WERI-Rb-1 (cell line): ENCODE measurements around the gene TSPEAR.
A peak's percentile ranks its signal among the peaks of the same experiment; 100 is the strongest.

Source experiments
- DNase-seq: peaks from one replicate; pipeline ENCODE4 v3.0.0-alpha.2; 2020
- H3K27ac ChIP-seq: fragments of 250-450 bp; sonication (Bioruptor Pico); 2 replicates; pipeline ENCODE4 v1.5.1; 2020; ENCODE audit warnings: mild to moderate bottlenecking, moderate library complexity
- H3K27me3 ChIP-seq: fragments of 250-450 bp; sonication (Bioruptor Pico); 2 replicates; pipeline ENCODE4 v1.5.1; 2021; ENCODE audit warnings: mild to moderate bottlenecking, low read depth, moderate library complexity; ENCODE audit not compliant: insufficient read depth, severe bottlenecking
- H3K36me3 ChIP-seq: fragments of 250-450 bp; sonication (Bioruptor Pico); 2 replicates; pipeline ENCODE4 v1.5.1; 2020; ENCODE audit warnings: mild to moderate bottlenecking, moderate library complexity
- H3K4me3 ChIP-seq: 2 replicates; pipeline ENCODE4 v1.5.1; 2011; ENCODE audit warnings: low read depth, mild to moderate bottlenecking, control low read depth, low read length
- H3K9me3 ChIP-seq: fragments of 250-450 bp; sonication (Bioruptor Pico); 2 replicates; pipeline ENCODE4 v1.5.1; 2021; ENCODE audit warnings: mild to moderate bottlenecking, moderate library complexity; ENCODE audit not compliant: severe bottlenecking
- TF ChIP-seq, protein P1 (sequence below): IDR thresholded peaks from 2 replicates; pipeline ENCODE4 v1.5.1; 2011; ENCODE audit warnings: low read depth, mild to moderate bottlenecking, control low read depth, inconsistent platforms, low read length

TSPEAR gene

DNA sequence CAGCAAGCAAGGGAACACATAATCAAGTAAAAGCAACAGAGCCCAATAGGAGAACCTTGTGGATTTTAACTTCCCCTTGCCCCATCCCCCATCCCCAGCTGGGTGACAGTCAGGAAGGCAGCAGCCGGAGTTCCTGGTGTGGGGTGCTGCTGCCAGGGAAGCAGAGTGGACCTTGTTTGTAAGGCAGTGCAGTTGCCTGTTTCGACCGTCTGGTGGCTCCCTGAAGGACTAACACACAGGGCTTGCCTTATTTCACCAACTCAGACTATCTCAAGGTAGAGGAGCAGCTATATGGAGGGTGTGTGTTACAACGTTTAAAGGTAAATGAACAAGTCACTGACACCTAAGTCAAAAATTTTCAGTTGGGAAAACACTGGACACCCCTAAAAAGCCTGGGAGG lies 92.9 kb downstream of the TSPEAR start:
- H3K27me3 ChIP-seq = no peaks in the 10 kb centered on the region
- TF ChIP-seq, protein P1, sequence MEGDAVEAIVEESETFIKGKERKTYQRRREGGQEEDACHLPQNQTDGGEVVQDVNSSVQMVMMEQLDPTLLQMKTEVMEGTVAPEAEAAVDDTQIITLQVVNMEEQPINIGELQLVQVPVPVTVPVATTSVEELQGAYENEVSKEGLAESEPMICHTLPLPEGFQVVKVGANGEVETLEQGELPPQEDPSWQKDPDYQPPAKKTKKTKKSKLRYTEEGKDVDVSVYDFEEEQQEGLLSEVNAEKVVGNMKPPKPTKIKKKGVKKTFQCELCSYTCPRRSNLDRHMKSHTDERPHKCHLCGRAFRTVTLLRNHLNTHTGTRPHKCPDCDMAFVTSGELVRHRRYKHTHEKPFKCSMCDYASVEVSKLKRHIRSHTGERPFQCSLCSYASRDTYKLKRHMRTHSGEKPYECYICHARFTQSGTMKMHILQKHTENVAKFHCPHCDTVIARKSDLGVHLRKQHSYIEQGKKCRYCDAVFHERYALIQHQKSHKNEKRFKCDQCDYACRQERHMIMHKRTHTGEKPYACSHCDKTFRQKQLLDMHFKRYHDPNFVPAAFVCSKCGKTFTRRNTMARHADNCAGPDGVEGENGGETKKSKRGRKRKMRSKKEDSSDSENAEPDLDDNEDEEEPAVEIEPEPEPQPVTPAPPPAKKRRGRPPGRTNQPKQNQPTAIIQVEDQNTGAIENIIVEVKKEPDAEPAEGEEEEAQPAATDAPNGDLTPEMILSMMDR = peak; percentile 60
- H3K9me3 ChIP-seq = peaks cover 29% of the 10 kb centered on the region
- DNase-seq = peak; percentile 58
- H3K36me3 ChIP-seq = no peaks in the 10 kb centered on the region
- H3K27ac ChIP-seq = no peak overlapping the region
- H3K4me3 ChIP-seq = no peak overlapping the region

GRCh38 chr21:44617071-44617501 lies 94.3 kb downstream of the TSPEAR start:
- TF ChIP-seq, protein P1 = peak; percentile 17; the same call in 1 of the 2 replicates
- no peak for DNase-seq

GRCh38 chr21:44616591-44616926 lies 94.8 kb downstream of the TSPEAR start:
- Histone ChIP-seq H3K27me3 (no peaks in the 10 kb centered on the region), H3K36me3 (no peaks in the 10 kb centered on the region), H3K27ac (no peak overlapping the region), H3K4me3 (no peak overlapping the region), H3K9me3 (peaks cover 20% of the 10 kb centered on the region)
- TF ChIP-seq, protein P1 = no peak
- no peak for DNase-seq

More at GRCh38 chr21:44617071-44617501, 94.3 kb downstream of the TSPEAR start:
- no peaks in the 10 kb centered on the region for H3K36me3 ChIP-seq
- no peak overlapping the region for H3K27ac ChIP-seq
- H3K4me3 ChIP-seq = no peak overlapping the region
- peaks cover 18% of the 10 kb centered on the region for H3K9me3 ChIP-seq
- H3K27me3 ChIP-seq = no peaks in the 10 kb centered on the region

GRCh38 chr21:44615911-44616590 lies 95.3 kb downstream of the TSPEAR start:
- DNase-seq = no peak
- Histone ChIP-seq H3K27ac (no peak overlapping the region), H3K27me3 (no peaks in the 10 kb centered on the region), H3K4me3 (no peak overlapping the region), H3K9me3 (peaks cover 23% of the 10 kb centered on the region), H3K36me3 (no peaks in the 10 kb centered on the region)
- TF ChIP-seq, protein P1 = no peak

- TF ChIP-seq, protein P1 = no peak
- no peak overlapping the region for H3K27ac ChIP-seq
- H3K4me3 ChIP-seq = no peak overlapping the region
- H3K36me3 ChIP-seq = no peaks in the 10 kb centered on the region
- no peak for DNase-seq
- H3K27me3 ChIP-seq = no peaks in the 10 kb centered on the region
- H3K9me3 ChIP-seq = peaks cover 25% of the 10 kb centered on the region
Observed at GRCh38 chr21:44615466-44615865, 95.9 kb downstream of the TSPEAR start.

DNA sequence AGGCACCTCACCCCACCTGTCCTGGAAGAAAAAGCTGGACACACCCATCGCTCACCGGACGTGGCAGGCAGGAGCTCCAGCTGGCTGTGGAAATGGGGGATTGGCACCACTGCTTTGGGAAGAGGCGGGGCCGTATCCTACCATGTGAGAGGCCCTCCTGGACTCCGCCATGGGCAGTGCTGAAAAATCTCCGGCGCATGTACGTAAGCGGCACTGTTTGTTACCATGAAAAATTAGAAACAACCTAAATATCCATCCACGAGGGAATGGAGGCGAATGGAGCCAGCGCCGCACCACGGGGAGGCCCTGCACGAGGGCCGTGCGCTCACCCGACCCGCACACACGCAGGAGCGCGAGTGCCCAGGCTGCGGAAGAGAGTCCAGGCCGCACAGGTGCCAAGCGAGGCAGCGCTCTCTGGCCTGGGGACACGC lies 96.4 kb downstream of the TSPEAR start:
- Histone ChIP-seq H3K4me3 (no peak overlapping the region), H3K27me3 (no peaks in the 10 kb centered on the region), H3K9me3 (peaks cover 25% of the 10 kb centered on the region), H3K27ac (no peak overlapping the region), H3K36me3 (no peaks in the 10 kb centered on the region)
- TF ChIP-seq, protein P1 = no peak
- DNase-seq = no peak
